ENCODE results near the gene VPS37B.

The VPS37B gene

GRCh38 chr12:122838841-122839240, 57.1 kb downstream of the VPS37B start:
- no peak for DNase-seq (ENCODE audit: low spot score)

GRCh38 chr12:122837306-122838265, 58.3 kb downstream of the VPS37B start:
- no peak for DNase-seq (ENCODE audit: low spot score)

GRCh38 chr12:122836027-122836921, 59.6 kb downstream of the VPS37B start:
- DNase-seq (ENCODE audit: low spot score) = peak; percentile 72

- no peak for DNase-seq (ENCODE audit: low spot score)
Measured at GRCh38 chr12:122835750-122836026, 60.2 kb downstream of the VPS37B start.

- no peak for DNase-seq (ENCODE audit: low spot score)
Measured at GRCh38 chr12:122834921-122835749, 60.8 kb downstream of the VPS37B start, which contains the start of gene HIP1R. Gene HIP1R, plus strand, starts transcription at chr12:122835457. Its CDS starts 94 bp downstream, at chr12:122835551.

- DNase-seq (ENCODE audit: low spot score) = peak; percentile 72
Measured at GRCh38 chr12:122834104-122834920, 61.6 kb downstream of the VPS37B start.

GRCh38 chr12:122830517-122831214, 65.3 kb downstream of the VPS37B start:
- DNase-seq (ENCODE audit: low spot score) = no peak

GRCh38 chr12:122827258-122827657, 68.7 kb downstream of the VPS37B start:
- DNase-seq (ENCODE audit: low spot score) = peak; percentile 60

GRCh38 chr12:122825773-122826724, 69.9 kb downstream of the VPS37B start:
- DNase-seq (ENCODE audit: low spot score) = peak; percentile 37

- no peak for DNase-seq (ENCODE audit: low spot score)
Measured at GRCh38 chr12:122823429-122823828, 72.5 kb downstream of the VPS37B start.

- no peak for DNase-seq (ENCODE audit: low spot score)
Measured at GRCh38 chr12:122820838-122821271, 75.1 kb downstream of the VPS37B start.

GRCh38 chr12:122820138-122820537, 75.8 kb downstream of the VPS37B start:
- DNase-seq (ENCODE audit: low spot score) = no peak

GRCh38 chr12:122819209-122819785, 76.6 kb downstream of the VPS37B start:
- no peak for DNase-seq (ENCODE audit: low spot score)
